Activated CD4-positive, alpha-beta T cell treated with anti-CD3 and anti-CD28 coated beads, Interleukin-2, amount 10 ng/mL, durations not matched to agents 7 days and 5 days (primary cell): ENCODE measurements around the gene EXOC3L2. TPM values are rescaled to one million over a fixed set of nuclear protein-coding genes. Genes with fewer than 3 reads are reported as not detected.

Experiments
- CTCF ChIA-PET: fragments of 350-600 bp; sonication (Branson Sonifier 250); formaldehyde crosslinking; loops from one replicate; lab custom pipeline; 2021; ENCODE audit warnings: antibody characterized with exemption; lab: Charles Lee
- POLR2A ChIA-PET: fragments of 350-600 bp; sonication (Branson Sonifier 250); formaldehyde crosslinking; loops from one replicate; lab custom pipeline; 2021; ENCODE audit warnings: antibody characterized with exemption; lab: Charles Lee
- DNase-seq: peaks from one replicate; pipeline ENCODE4 v3.0.0-alpha.2; 2020
- H3K27ac Mint-ChIP-seq: one replicate; pipeline ENCODE4 v1.8.0; 2021; ENCODE audit warnings: mild to moderate bottlenecking, moderate library complexity, mixed read lengths
- H3K27me3 Mint-ChIP-seq: one replicate; pipeline ENCODE4 v1.8.0; 2021; ENCODE audit warnings: mixed read lengths
- H3K36me3 Mint-ChIP-seq: one replicate; pipeline ENCODE4 v1.8.0; 2021; ENCODE audit warnings: low read depth, mixed read lengths
- H3K4me1 Mint-ChIP-seq: one replicate; pipeline ENCODE4 v1.8.0; 2021; ENCODE audit warnings: mixed read lengths
- H3K4me3 Mint-ChIP-seq: one replicate; pipeline ENCODE4 v1.8.0; 2021; ENCODE audit warnings: mild to moderate bottlenecking, moderate library complexity, mixed read lengths
- H3K9me3 Mint-ChIP-seq: one replicate; pipeline ENCODE4 v1.8.0; 2021; ENCODE audit warnings: mixed read lengths
- total RNA-seq, 2 experiments: library from RNA; stranded (reverse); gene quantifications; one replicate each; pipeline ENCODE4 v1.2.3, GENCODE V29; 2021

The EXOC3L2 gene
- total RNA-seq, 2 experiments from 2014 or later: not detected

- peak overlapping the region; percentile 71 for H3K4me3 Mint-ChIP-seq
- peaks cover 54% of the 10 kb centered on the region for H3K4me1 Mint-ChIP-seq
- CTCF ChIA-PET: interaction anchor here (0.6 to 3.7 kb wide), 4 partner anchors 8 to 87 kb away, joined by 3 to 11 read pairs (median 4); partner anchors contain the start of genes BLOC1S3 and TRAPPC6A
- peak overlapping the region; percentile 95 for H3K27ac Mint-ChIP-seq
- no peak for DNase-seq
- POLR2A ChIA-PET: interaction anchor here (0.5 kb wide), 1 partner anchor 132 kb away, joined by 3 read pairs; the partner anchor contains the start of gene CLASRP
- no peaks in the 10 kb centered on the region for H3K27me3 Mint-ChIP-seq
- peaks cover 2% of the 10 kb centered on the region for H3K36me3 Mint-ChIP-seq
- no peaks in the 10 kb centered on the region for H3K9me3 Mint-ChIP-seq
Observed at GRCh38 chr19:45170146-45171106, 74.8 kb downstream of the EXOC3L2 start.

GRCh38 chr19:45169602-45170001, 75.6 kb downstream of the EXOC3L2 start:
- ChIA-PET CTCF (interaction anchor here (0.6 to 3.7 kb wide), 2 partner anchors 9 to 86 kb away, joined by 3 to 11 read pairs; partner anchors contain the start of genes BLOC1S3 and TRAPPC6A), POLR2A (no interaction called here)
- Mint-ChIP-seq H3K9me3 (no peaks in the 10 kb centered on the region), H3K27ac (peak overlapping the region; percentile 60), H3K4me1 (peaks cover 55% of the 10 kb centered on the region), H3K36me3 (no peaks in the 10 kb centered on the region), H3K4me3 (no peak overlapping the region), H3K27me3 (no peaks in the 10 kb centered on the region)
- DNase-seq: no peak

DNA sequence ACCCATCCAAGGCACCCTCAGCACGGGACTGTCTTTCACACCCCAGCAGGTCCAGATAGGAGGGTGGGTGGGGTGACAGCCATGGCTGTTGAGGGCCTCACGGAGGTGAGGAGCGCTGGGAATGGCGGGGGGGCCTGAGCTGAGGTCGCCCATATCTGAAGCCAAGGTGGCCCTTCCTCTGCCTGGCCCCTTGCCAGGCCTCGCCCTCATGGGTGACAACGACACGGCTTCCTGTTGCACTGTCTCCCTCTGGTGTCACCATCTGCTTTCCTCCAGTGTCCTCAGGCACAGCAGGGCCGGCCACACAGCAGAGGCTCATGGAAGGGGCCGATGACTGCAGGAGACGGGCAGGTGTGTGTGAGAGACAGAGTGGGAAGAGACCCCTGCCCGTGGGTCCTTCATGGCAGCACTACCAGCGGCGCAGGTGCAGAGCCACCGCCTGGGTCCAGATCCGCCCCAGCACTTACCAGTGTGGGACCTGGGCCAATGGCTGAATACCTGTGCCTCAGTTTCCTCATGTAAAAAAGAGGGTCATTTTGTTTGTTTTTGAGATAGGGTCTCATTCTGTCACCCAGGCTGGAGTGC, 76.3 kb downstream of the EXOC3L2 start:
- no peak overlapping the region for H3K4me3 Mint-ChIP-seq
- H3K36me3 Mint-ChIP-seq: no peaks in the 10 kb centered on the region
- CTCF ChIA-PET: interaction anchor here (3.7 kb wide), 1 partner anchor 10 kb away, joined by 11 read pairs; the partner anchor contains the start of genes BLOC1S3 and TRAPPC6A

GRCh38 chr19:45166723-45167252, 78.4 kb downstream of the EXOC3L2 start:
- peaks cover 45% of the 10 kb centered on the region for H3K4me1 Mint-ChIP-seq
- H3K27me3 Mint-ChIP-seq: no peaks in the 10 kb centered on the region
- no peaks in the 10 kb centered on the region for H3K36me3 Mint-ChIP-seq
- H3K27ac Mint-ChIP-seq: peak overlapping the region; percentile 63
- DNase-seq: no peak
- ChIA-PET POLR2A (no interaction called here), CTCF (interaction anchor here (0.7 to 3.7 kb wide), 3 partner anchors 12 to 14 kb away, joined by 3 to 11 read pairs (median 5); partner anchors contain the start of genes BLOC1S3 and TRAPPC6A)
- no peaks in the 10 kb centered on the region for H3K9me3 Mint-ChIP-seq
- no peak overlapping the region for H3K4me3 Mint-ChIP-seq

More for the DNA sequence above, 76.3 kb downstream of the EXOC3L2 start:
- H3K27ac Mint-ChIP-seq: peak overlapping the region; percentile 46
- no peak for DNase-seq
- no peaks in the 10 kb centered on the region for H3K27me3 Mint-ChIP-seq
- H3K4me1 Mint-ChIP-seq: peaks cover 57% of the 10 kb centered on the region
- H3K9me3 Mint-ChIP-seq: no peaks in the 10 kb centered on the region
- POLR2A ChIA-PET: no interaction called here

DNA sequence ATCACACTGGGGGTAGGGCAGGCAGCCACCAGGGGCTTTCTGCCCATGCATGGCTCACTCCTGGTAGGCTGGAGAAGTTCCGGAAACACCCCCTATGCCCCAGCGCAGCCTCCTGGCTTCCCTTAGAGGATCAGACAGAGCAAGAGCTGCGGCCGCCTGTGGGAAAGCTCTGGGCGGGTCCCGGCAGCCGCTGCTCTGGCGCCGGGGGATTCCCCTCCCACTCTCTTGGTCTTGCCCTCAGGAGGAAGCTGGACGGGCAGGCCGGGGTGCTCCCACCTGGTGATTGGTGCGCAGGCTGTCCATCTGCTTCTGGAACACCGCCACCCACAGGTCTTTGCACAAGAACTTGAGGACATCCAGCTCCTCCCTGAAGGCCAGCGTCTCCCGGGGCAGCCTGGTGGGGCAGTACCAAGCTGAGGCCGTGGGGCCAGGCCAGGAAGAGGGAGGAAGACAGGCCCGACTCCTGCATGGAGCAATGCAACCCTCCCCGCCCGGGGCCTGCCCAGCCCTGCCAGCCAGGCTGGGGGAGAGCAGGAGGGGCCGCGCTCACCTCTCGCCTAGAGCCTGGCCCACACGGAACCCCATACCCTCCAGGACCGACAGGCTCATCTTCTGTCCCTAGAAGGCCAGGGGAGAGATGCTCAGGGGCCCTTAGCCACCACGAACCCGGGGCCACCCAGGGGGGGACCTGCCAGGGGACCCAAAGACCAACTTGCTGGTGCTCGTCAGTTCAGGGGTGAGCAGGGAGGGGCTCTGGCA, 80.5 kb downstream of the EXOC3L2 start:
- H3K4me3 Mint-ChIP-seq: no peak overlapping the region
- ChIA-PET CTCF (interaction anchor here (1.1 to 1.8 kb wide), 3 partner anchors 12 to 15 kb away, joined by 3 to 6 read pairs (median 3); partner anchors contain the start of genes BLOC1S3 and TRAPPC6A), POLR2A (no interaction called here)
- H3K9me3 Mint-ChIP-seq: no peaks in the 10 kb centered on the region
- peak overlapping the region; percentile 60 for H3K27ac Mint-ChIP-seq
- H3K36me3 Mint-ChIP-seq: no peaks in the 10 kb centered on the region
- DNase-seq: peak; percentile 46
- peaks cover 28% of the 10 kb centered on the region for H3K4me1 Mint-ChIP-seq
- H3K27me3 Mint-ChIP-seq: no peaks in the 10 kb centered on the region

DNA sequence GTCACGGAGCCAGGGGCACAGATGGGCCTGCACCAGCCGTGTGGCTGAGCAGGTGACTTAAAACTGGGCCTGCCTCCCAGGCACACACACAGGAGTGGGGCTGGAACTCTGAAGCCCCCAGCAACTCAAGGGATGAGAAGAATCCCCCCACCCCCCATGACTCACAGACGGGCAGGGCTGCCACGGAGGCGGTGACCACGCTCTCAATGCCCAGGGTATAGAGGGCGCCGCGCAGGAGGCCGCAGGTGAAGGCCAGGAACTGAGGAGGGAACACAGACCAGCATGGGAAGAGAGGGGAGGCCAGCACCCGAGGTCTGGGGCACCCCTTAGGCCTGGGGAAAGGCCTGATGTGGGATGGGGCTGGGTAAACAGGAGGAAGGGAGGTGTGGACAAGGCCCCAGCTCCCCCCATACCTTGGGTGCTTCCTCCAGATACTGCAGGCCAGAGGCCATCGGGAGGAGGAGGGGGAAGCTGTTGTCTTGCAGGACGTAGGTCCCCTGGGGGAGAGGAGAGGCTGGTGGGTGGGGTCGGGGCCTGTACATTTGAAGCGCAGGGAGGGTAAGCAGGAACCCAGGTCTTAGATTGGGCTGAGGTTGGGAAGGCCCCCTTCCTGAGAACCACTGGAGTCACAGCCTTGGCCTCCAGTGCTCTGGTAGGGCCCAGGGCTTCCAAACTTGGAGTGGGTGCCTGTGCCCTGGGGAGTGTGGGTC, 81.3 kb downstream of the EXOC3L2 start:
- CTCF ChIA-PET: interaction anchor here (1.1 to 1.8 kb wide), 4 partner anchors 11 to 47 kb away, joined by 3 to 6 read pairs (median 3); partner anchors contain the start of genes BLOC1S3 and TRAPPC6A
- Mint-ChIP-seq H3K4me3 (no peak overlapping the region), H3K27me3 (no peaks in the 10 kb centered on the region), H3K36me3 (no peaks in the 10 kb centered on the region), H3K9me3 (no peaks in the 10 kb centered on the region), H3K4me1 (peaks cover 23% of the 10 kb centered on the region), H3K27ac (peak overlapping the region; percentile 60)
- POLR2A ChIA-PET: no interaction called here
- no peak for DNase-seq

- no peak overlapping the region for H3K27ac Mint-ChIP-seq
- ChIA-PET POLR2A (no interaction called here), CTCF (interaction anchor here (1.1 kb wide), 1 partner anchor 48 kb away, joined by 3 read pairs; no protein-coding TSS in a partner anchor)
- no peaks in the 10 kb centered on the region for H3K36me3 Mint-ChIP-seq
- DNase-seq: no peak
- H3K4me1 Mint-ChIP-seq: peaks cover 21% of the 10 kb centered on the region
- H3K9me3 Mint-ChIP-seq: no peaks in the 10 kb centered on the region
- no peak overlapping the region for H3K4me3 Mint-ChIP-seq
- H3K27me3 Mint-ChIP-seq: peaks cover 4% of the 10 kb centered on the region
Observed at GRCh38 chr19:45163156-45163555, 82.1 kb downstream of the EXOC3L2 start.

GRCh38 chr19:45162608-45163143, 82.5 kb downstream of the EXOC3L2 start:
- DNase-seq: no peak
- H3K4me3 Mint-ChIP-seq: no peak overlapping the region
- no peak overlapping the region for H3K27ac Mint-ChIP-seq
- H3K27me3 Mint-ChIP-seq: peaks cover 7% of the 10 kb centered on the region
- H3K36me3 Mint-ChIP-seq: no peaks in the 10 kb centered on the region
- CTCF ChIA-PET: interaction anchor here (1.1 kb wide), 1 partner anchor 48 kb away, joined by 3 read pairs; no protein-coding TSS in a partner anchor
- H3K9me3 Mint-ChIP-seq: no peaks in the 10 kb centered on the region
- peaks cover 21% of the 10 kb centered on the region for H3K4me1 Mint-ChIP-seq
- POLR2A ChIA-PET: no interaction called here

Other genes starting within 250 kb of the EXOC3L2 start
- gene RELB, start 243.9 kb downstream of the EXOC3L2 start, total RNA-seq: 10 to 100 TPM; 16.8 to 20.0 TPM
- gene CLASRP, start 206.4 kb downstream of the EXOC3L2 start, total RNA-seq: 100 to 1,000 TPM; 101 to 109 TPM
- 1 to 10 TPM; 4.0 to 4.1 TPM for gene ZNF296, start 168.9 kb downstream of the EXOC3L2 start, total RNA-seq
- gene GEMIN7, start 166.1 kb downstream of the EXOC3L2 start, total RNA-seq: 10 to 100 TPM; 27.1 to 30.0 TPM
- 10 to 100 TPM; 21.1 to 21.7 TPM for gene PPP1R37, start 152.2 kb downstream of the EXOC3L2 start, total RNA-seq
- gene NKPD1, start 84.4 kb downstream of the EXOC3L2 start, total RNA-seq: under 1 TPM in 1 of 2 experiments, not detected in 1; 0.17 TPM
- gene TRAPPC6A, start 67.2 kb downstream of the EXOC3L2 start, total RNA-seq: 10 to 100 TPM; 55.1 to 64.2 TPM
- gene BLOC1S3, start 66.6 kb downstream of the EXOC3L2 start, total RNA-seq: 10 to 100 TPM; 15.3 to 19.7 TPM
- 10 to 100 TPM; 19.5 to 19.6 TPM for gene MARK4, start 5.9 kb upstream of the EXOC3L2 start, total RNA-seq
- not detected for gene CKM, start 77.5 kb upstream of the EXOC3L2 start, total RNA-seq
- not detected for gene KLC3, start 95.3 kb upstream of the EXOC3L2 start, total RNA-seq
- gene ERCC2, start 125.2 kb upstream of the EXOC3L2 start, total RNA-seq: 10 to 100 TPM; 17.3 to 21.4 TPM
- gene PPP1R13L, start 159.7 kb upstream of the EXOC3L2 start, total RNA-seq: 10 to 100 TPM; 15.5 to 17.7 TPM
- 1 to 10 TPM; 7.0 to 7.4 TPM for gene POLR1G, start 161.2 kb upstream of the EXOC3L2 start, total RNA-seq
- gene ERCC1, start 178.5 kb upstream of the EXOC3L2 start, total RNA-seq: 10 to 100 TPM; 59.9 to 66.1 TPM
- gene FOSB, start 222.6 kb upstream of the EXOC3L2 start, total RNA-seq: 10 to 100 TPM; 36.0 to 43.9 TPM